ENCODE data around the gene ATAD3B.
"Not testable (repeated sequence)": the region's sequence is repeated elsewhere in the genome, so short reads cannot be mapped to it uniquely, and the experiment has no call there.

The ATAD3B gene

GRCh38 chr1:1452365-1452739 is 19.2 kb upstream of the ATAD3B start:
- not testable (repeated sequence) for DNase-seq

GRCh38 chr1:1452882-1453281 is 18.7 kb upstream of the ATAD3B start:
- no peak for DNase-seq

- DNase-seq, result not testable (repeated sequence)
These were observed 17.1 kb upstream of the ATAD3B start for GRCh38 chr1:1454286-1455056.

- no peak for DNase-seq
These were observed 16.1 kb upstream of the ATAD3B start for GRCh38 chr1:1455366-1455884.

GRCh38 chr1:1455934-1456333 is 15.6 kb upstream of the ATAD3B start:
- not testable (repeated sequence) for DNase-seq

- not testable (repeated sequence) for DNase-seq
These were observed 14.8 kb upstream of the ATAD3B start for GRCh38 chr1:1456683-1457255.

GRCh38 chr1:1459156-1459555 is 12.4 kb upstream of the ATAD3B start:
- not testable (repeated sequence) for DNase-seq

GRCh38 chr1:1459711-1460110 is 11.9 kb upstream of the ATAD3B start:
- not testable (repeated sequence) for DNase-seq

GRCh38 chr1:1460540-1461130 is 10.9 kb upstream of the ATAD3B start:
- DNase-seq, result no peak

- DNase-seq, result no peak
These were observed 9.7 kb upstream of the ATAD3B start for GRCh38 chr1:1461721-1462317.

- DNase-seq, result no peak
These were observed 9.1 kb upstream of the ATAD3B start for GRCh38 chr1:1462318-1462966.

- DNase-seq, result no peak
These were observed 8.3 kb upstream of the ATAD3B start for GRCh38 chr1:1463312-1463711.

- not testable (repeated sequence) for DNase-seq
These were observed 3.2 kb upstream of the ATAD3B start for GRCh38 chr1:1468196-1468985.

GRCh38 chr1:1470626-1471388 is 758 bp upstream of the ATAD3B start:
- no peak for DNase-seq

- DNase-seq, result not testable (repeated sequence)
These were observed 700 bp downstream of the ATAD3B start for GRCh38 chr1:1472053-1472876.

GRCh38 chr1:1476011-1476410 is 4.4 kb downstream of the ATAD3B start:
- not testable (repeated sequence) for DNase-seq

GRCh38 chr1:1477206-1477605 is 5.6 kb downstream of the ATAD3B start:
- DNase-seq, result no peak

- DNase-seq, result no peak
These were observed 8.3 kb downstream of the ATAD3B start for GRCh38 chr1:1479547-1480487.

- not testable (repeated sequence) for DNase-seq
These were observed 8.9 kb downstream of the ATAD3B start for GRCh38 chr1:1480488-1480867.

Measured in KG1 (cell line).